Calu3 (cell line): ENCODE results near the gene IKZF1. TPM values are rescaled to one million over a fixed set of nuclear protein-coding genes. Genes with fewer than 3 reads are reported as not detected.

Experiments used
- BruUV-seq: library from RNA; stranded (reverse); fragments of 400-500 nt; replicated peaks from 2 replicates; lab custom pipeline; 2021; lab: Mats Ljungman, UMichigan
- CTCF ChIA-PET: fragments of 300-600 bp; sonication (Branson Sonifier 250); formaldehyde crosslinking; loops from one replicate; lab custom pipeline; 2022; ENCODE audit warnings: antibody characterized with exemption; lab: Charles Lee
- DNase-seq: peaks from one replicate; pipeline ENCODE4 v3.0.0; 2022
- H3K27ac Mint-ChIP-seq: one replicate; pipeline ENCODE4 v1.8.0; 2022; ENCODE audit warnings: mixed read lengths; ENCODE audit not compliant: unreplicated experiment
- H3K27me3 Mint-ChIP-seq: one replicate; pipeline ENCODE4 v1.8.0; 2022; ENCODE audit warnings: mixed read lengths; ENCODE audit not compliant: unreplicated experiment
- H3K36me3 Mint-ChIP-seq: one replicate; pipeline ENCODE4 v1.8.0; 2022; ENCODE audit warnings: mild to moderate bottlenecking, moderate library complexity, mixed read lengths; ENCODE audit not compliant: insufficient read depth, unreplicated experiment
- H3K4me1 Mint-ChIP-seq: one replicate; pipeline ENCODE4 v1.8.0; 2022; ENCODE audit warnings: mild to moderate bottlenecking, low read depth, mixed read lengths; ENCODE audit not compliant: unreplicated experiment
- H3K4me3 Mint-ChIP-seq: one replicate; pipeline ENCODE4 v1.8.0; 2022; ENCODE audit warnings: mild to moderate bottlenecking, low read depth, moderate library complexity, mixed read lengths; ENCODE audit not compliant: unreplicated experiment
- H3K9me3 Mint-ChIP-seq: one replicate; pipeline ENCODE4 v1.8.0; 2022; ENCODE audit warnings: low read depth, mixed read lengths; ENCODE audit not compliant: unreplicated experiment
- CTCF ChIP-seq: fragments of 200-600 bp; IDR thresholded peaks from one replicate; pipeline ENCODE4 v1.8.0; 2022; ENCODE audit warnings: antibody characterized with exemption; ENCODE audit not compliant: unreplicated experiment
- intact Hi-C: fragments of 100-400 bp; cut with micrococcal nuclease; formaldehyde crosslinking; loops from one replicate; pipeline ENCODE4 v1.10.0; 2022; ENCODE audit not compliant: unreplicated experiment
- total RNA-seq: library from RNA; stranded (reverse); gene quantifications from 2 replicates; pipeline ENCODE4 v1.2.3, GENCODE V29; 2022

The IKZF1 gene
- total RNA-seq, 1 experiment from 2014 or later, result 0.28 TPM

GRCh38 chr7:50347693-50348092 is 43.2 kb downstream of the IKZF1 start:
- BruUV-seq, result no TSS peak

GRCh38 chr7:50348469-50349162 is 44.1 kb downstream of the IKZF1 start:
- Mint-ChIP-seq H3K27ac (no peak overlapping the region), H3K9me3 (no peaks in the 10 kb centered on the region), H3K36me3 (no peaks in the 10 kb centered on the region), H3K4me1 (no peaks in the 10 kb centered on the region), H3K4me3 (no peak overlapping the region), H3K27me3 (peaks cover 100% of the 10 kb centered on the region)
- no peak for TF ChIP-seq CTCF
- DNase-seq, result no peak
- no TSS peak for BruUV-seq
- intact Hi-C loops, result no loop called here
- CTCF ChIA-PET, result no interaction called here

More at GRCh38 chr7:50347693-50348092, 43.2 kb downstream of the IKZF1 start:
- Mint-ChIP-seq H3K27me3 (peaks cover 100% of the 10 kb centered on the region), H3K27ac (no peak overlapping the region), H3K4me3 (no peak overlapping the region), H3K9me3 (no peaks in the 10 kb centered on the region), H3K36me3 (no peaks in the 10 kb centered on the region), H3K4me1 (no peaks in the 10 kb centered on the region)
- no peak for TF ChIP-seq CTCF
- CTCF ChIA-PET, result no interaction called here
- DNase-seq, result no peak
- intact Hi-C loops, result no loop called here

- H3K36me3 Mint-ChIP-seq, result no peaks in the 10 kb centered on the region
- H3K27me3 Mint-ChIP-seq, result peaks cover 100% of the 10 kb centered on the region
- CTCF ChIA-PET, result interaction anchor here (0.6 kb wide), 1 partner anchor 161 kb away, joined by 8 read pairs; no protein-coding TSS in a partner anchor
- no peak overlapping the region for H3K27ac Mint-ChIP-seq
- intact Hi-C loops, result no loop called here
- no peaks in the 10 kb centered on the region for H3K4me1 Mint-ChIP-seq
- DNase-seq, result no peak
- BruUV-seq, result no TSS peak
- H3K4me3 Mint-ChIP-seq, result no peak overlapping the region
- no peak for TF ChIP-seq CTCF
- no peaks in the 10 kb centered on the region for H3K9me3 Mint-ChIP-seq
Measured at GRCh38 chr7:50349399-50349798, 44.9 kb downstream of the IKZF1 start.

GRCh38 chr7:50349963-50350944 is 45.7 kb downstream of the IKZF1 start:
- TF ChIP-seq CTCF, result no peak
- no peak overlapping the region for H3K27ac Mint-ChIP-seq
- H3K36me3 Mint-ChIP-seq, result no peaks in the 10 kb centered on the region
- intact Hi-C loops, result no loop called here
- no peak overlapping the region for H3K4me3 Mint-ChIP-seq
- DNase-seq, result no peak
- peaks cover 100% of the 10 kb centered on the region for H3K27me3 Mint-ChIP-seq
- no peaks in the 10 kb centered on the region for H3K4me1 Mint-ChIP-seq
- BruUV-seq, result no TSS peak
- CTCF ChIA-PET, result interaction anchor here (0.6 kb wide), 1 partner anchor 162 kb away, joined by 8 read pairs; no protein-coding TSS in a partner anchor
- no peaks in the 10 kb centered on the region for H3K9me3 Mint-ChIP-seq
